Measurements from ENCODE around the gene THOC6. TPM values are rescaled to one million over a fixed set of nuclear protein-coding genes. Genes with fewer than 3 reads are reported as not detected.

THOC6 gene
- total RNA-seq, 2 experiments from 2014 or later = 33.6 to 36.0 TPM

DNA sequence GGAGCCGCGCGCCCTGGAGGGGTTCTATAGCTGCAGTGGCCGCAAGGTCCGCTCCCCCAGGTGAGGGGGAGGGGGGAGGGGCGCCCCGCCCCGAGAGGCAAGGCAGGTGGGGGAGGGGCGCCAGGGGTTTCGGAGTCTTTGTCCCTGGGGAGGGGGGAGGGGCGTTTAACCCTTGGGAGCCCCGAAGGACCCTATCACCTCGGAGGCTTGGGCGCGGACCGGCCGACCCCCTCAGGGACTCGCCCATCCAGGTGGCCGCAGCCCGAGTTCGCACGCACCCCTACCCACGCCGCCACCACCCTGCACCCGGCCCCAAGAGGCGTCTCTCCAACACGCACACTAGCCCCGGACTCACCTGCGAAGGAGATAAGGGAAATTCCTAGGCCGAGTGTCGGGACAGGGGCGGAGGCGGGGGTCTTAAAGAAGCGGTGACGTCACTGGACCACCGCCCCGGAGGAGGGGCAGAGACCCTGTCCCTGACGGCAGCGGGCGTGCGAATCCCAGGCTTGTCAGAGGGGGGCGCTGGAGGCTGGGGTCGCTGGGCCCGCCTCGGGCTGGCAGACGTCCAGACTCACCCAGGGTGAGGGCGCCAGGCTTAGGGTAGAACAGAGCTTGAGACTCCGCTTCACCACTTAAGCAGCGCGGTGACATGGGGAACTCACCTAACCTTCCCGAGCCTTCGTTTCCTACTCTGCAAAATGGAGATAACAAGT is 5.9 kb upstream of the THOC6 start, which contains the start of gene CLDN6:
Gene CLDN6 (minus strand): TSS at position 390 of the 713 bp plus-strand sequence. CDS start 2,162 bp downstream, outside the sequence.
- no peaks in the 10 kb centered on the region for H4K20me1 ChIP-seq (ENCODE audit: insufficient read depth, low read length)
- BruUV-seq (replicated peaks) = no TSS peak
- H3K36me3 ChIP-seq (ENCODE audit: insufficient read depth, low read length) = no peaks in the 10 kb centered on the region
- CTCF ChIA-PET (ENCODE audit: unreplicated experiment) = no interaction called here
- no peaks in the 10 kb centered on the region for H3K79me2 ChIP-seq (ENCODE audit: insufficient read depth, low read depth, low read length)
- no peaks in the 10 kb centered on the region for H3K9me3 ChIP-seq (ENCODE audit: low read length)
- H3K4me1 ChIP-seq (ENCODE audit: insufficient read depth, low read length, poor library complexity, severe bottlenecking) = peaks cover 34% of the 10 kb centered on the region
- TF ChIP-seq, protein P1, sequence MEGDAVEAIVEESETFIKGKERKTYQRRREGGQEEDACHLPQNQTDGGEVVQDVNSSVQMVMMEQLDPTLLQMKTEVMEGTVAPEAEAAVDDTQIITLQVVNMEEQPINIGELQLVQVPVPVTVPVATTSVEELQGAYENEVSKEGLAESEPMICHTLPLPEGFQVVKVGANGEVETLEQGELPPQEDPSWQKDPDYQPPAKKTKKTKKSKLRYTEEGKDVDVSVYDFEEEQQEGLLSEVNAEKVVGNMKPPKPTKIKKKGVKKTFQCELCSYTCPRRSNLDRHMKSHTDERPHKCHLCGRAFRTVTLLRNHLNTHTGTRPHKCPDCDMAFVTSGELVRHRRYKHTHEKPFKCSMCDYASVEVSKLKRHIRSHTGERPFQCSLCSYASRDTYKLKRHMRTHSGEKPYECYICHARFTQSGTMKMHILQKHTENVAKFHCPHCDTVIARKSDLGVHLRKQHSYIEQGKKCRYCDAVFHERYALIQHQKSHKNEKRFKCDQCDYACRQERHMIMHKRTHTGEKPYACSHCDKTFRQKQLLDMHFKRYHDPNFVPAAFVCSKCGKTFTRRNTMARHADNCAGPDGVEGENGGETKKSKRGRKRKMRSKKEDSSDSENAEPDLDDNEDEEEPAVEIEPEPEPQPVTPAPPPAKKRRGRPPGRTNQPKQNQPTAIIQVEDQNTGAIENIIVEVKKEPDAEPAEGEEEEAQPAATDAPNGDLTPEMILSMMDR (conservative IDR thresholded peaks at IDR 0.05; ENCODE audit: low read length) = peak; percentile 65
- no peak for TF ChIP-seq EZH2phosphoT487 (IDR thresholded peaks at IDR 0.05; ENCODE audit: borderline replicate concordance, low read depth, low read length)
- peak; percentile 15 for DNase-seq (ENCODE audit: low spot score)
- POLR2A ChIA-PET = no interaction called here
- no peak within 1 kb of the TSS for H3K4me3 ChIP-seq (ENCODE audit: low read depth, low read length, poor library complexity, severe bottlenecking)
- no peaks in the 10 kb centered on the region for H3K9me2 ChIP-seq (ENCODE audit: insufficient read depth, low read length)
- H2AFZ ChIP-seq (ENCODE audit: low read length) = no peak within 1 kb of the TSS
- intact Hi-C loops (cut with micrococcal nuclease; ENCODE audit: unreplicated experiment) = no loop called here
- peak within 1 kb of the TSS; percentile 37 for H3K4me2 ChIP-seq (ENCODE audit: low read length)
- H3K27ac ChIP-seq (ENCODE audit: low read depth, low read length, poor library complexity, severe bottlenecking) = no peak within 1 kb of the TSS

GRCh38 chr16:3019594-3020246 is 4.1 kb upstream of the THOC6 start:
- no peak for DNase-seq (ENCODE audit: low spot score)
- Histone ChIP-seq H4K20me1 (ENCODE audit: insufficient read depth, low read length) (no peaks in the 10 kb centered on the region), H3K79me2 (ENCODE audit: insufficient read depth, low read depth, low read length) (no peaks in the 10 kb centered on the region), H3K27ac (ENCODE audit: low read depth, low read length, poor library complexity, severe bottlenecking) (no peak overlapping the region), H2AFZ (ENCODE audit: low read length) (peak overlapping the region; percentile 69; the same call in 1 of the 2 replicates), H3K36me3 (ENCODE audit: insufficient read depth, low read length) (no peaks in the 10 kb centered on the region), H3K4me3 (ENCODE audit: low read depth, low read length, poor library complexity, severe bottlenecking) (peak overlapping the region; percentile 68), H3K9me3 (ENCODE audit: low read length) (no peaks in the 10 kb centered on the region), H3K9me2 (ENCODE audit: insufficient read depth, low read length) (no peaks in the 10 kb centered on the region), H3K4me1 (ENCODE audit: insufficient read depth, low read length, poor library complexity, severe bottlenecking) (peaks cover 39% of the 10 kb centered on the region), H3K4me2 (ENCODE audit: low read length) (peak overlapping the region; percentile 86)
- TF ChIP-seq, protein P1 (conservative IDR thresholded peaks at IDR 0.05; ENCODE audit: low read length) = no peak
- TF ChIP-seq EZH2phosphoT487 (IDR thresholded peaks at IDR 0.05; ENCODE audit: borderline replicate concordance, low read depth, low read length) = no peak
- BruUV-seq (replicated peaks) = no TSS peak
- intact Hi-C loops (cut with micrococcal nuclease; ENCODE audit: unreplicated experiment) = loop anchor here (2.0 kb wide), 1 partner anchor 17 kb away; no protein-coding TSS in a partner anchor
- ChIA-PET POLR2A (interaction anchor here (1.0 to 1.7 kb wide), 3 partner anchors 8 to 12 kb away, joined by 3 to 7 read pairs (median 3); no protein-coding TSS in a partner anchor), CTCF (ENCODE audit: unreplicated experiment) (interaction anchor here (0.6 kb wide), 1 partner anchor 106 kb away, joined by 3 read pairs; no protein-coding TSS in a partner anchor)

All from OCI-LY7 (cell line).